ENCODE data around the gene FLT3LG. TPM values are rescaled to one million over a fixed set of nuclear protein-coding genes. Genes with fewer than 3 reads are reported as not detected.
"Not testable (repeated sequence)": the region's sequence is repeated elsewhere in the genome, so short reads cannot be mapped to it uniquely, and the experiment has no call there.

FLT3LG gene
- total RNA-seq, 1 donor from 2014 or later: 5.9 TPM

DNA sequence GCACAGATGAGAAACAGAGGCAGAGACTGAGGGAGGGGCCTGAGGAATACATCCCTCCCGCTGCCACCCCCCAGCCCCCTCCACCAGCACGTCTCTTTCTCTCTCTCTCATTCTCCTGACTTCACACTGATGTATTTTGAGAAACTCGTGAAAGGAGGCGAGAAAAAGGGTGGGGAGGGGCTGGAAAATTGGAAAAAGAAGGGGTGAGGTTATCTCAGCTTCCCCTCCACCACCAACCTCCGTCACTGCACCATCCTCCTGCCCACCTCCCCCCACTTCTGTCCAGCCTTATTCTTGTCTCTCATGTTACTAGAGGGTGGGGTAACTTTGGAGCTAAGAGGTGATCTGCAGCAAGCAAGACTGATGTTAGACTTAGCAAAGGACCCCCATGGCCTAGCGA lies 34.2 kb upstream of the FLT3LG start:
- no peak for DNase-seq

DNA sequence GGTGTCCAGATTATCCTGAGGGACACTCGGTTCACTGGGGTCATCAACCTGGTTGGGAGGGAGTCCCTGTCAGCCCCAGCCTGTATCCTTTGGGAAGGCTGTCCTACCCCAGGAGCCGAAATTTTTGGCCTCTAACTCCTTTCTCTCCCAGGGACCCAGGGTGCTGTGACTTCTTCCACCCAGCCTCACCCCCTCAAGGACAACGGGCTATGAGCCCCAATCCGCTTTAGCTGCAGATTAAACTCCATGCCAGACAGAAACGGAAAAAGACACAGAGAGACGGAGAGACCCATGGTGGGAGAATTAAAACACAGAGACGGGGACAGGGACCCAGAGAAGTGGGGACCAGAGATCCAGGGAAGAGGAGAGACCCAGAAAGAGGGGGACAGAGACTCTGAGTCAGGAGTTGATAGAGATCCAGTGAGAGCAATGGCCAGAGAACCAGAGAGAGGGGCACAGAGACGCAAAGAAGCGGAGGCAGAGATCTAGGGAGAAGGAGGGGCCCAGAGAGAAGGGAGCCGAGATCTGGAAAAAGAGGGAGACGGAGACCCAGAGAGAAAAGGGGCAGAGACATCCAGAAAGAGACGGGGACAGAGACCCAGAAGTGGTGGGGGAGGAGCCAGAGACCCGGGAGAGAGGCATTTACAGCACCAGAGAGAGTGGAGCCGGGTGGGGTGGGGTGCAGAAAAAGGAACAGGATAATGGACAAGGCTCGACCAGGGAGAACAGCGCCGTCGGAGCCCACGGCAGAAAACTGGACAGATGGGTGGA lies 33.4 kb upstream of the FLT3LG start:
- no peak for ATAC-seq
- no peak for DNase-seq
- intact Hi-C loops (cut with micrococcal nuclease): loop anchor here (5.0 kb wide), 1 partner anchor 48 kb away; no protein-coding TSS in a partner anchor

More for the DNA sequence above, 34.2 kb upstream of the FLT3LG start:
- intact Hi-C loops (cut with micrococcal nuclease): loop anchor here (5.0 kb wide), 1 partner anchor 48 kb away; no protein-coding TSS in a partner anchor
- ATAC-seq: no peak

DNA sequence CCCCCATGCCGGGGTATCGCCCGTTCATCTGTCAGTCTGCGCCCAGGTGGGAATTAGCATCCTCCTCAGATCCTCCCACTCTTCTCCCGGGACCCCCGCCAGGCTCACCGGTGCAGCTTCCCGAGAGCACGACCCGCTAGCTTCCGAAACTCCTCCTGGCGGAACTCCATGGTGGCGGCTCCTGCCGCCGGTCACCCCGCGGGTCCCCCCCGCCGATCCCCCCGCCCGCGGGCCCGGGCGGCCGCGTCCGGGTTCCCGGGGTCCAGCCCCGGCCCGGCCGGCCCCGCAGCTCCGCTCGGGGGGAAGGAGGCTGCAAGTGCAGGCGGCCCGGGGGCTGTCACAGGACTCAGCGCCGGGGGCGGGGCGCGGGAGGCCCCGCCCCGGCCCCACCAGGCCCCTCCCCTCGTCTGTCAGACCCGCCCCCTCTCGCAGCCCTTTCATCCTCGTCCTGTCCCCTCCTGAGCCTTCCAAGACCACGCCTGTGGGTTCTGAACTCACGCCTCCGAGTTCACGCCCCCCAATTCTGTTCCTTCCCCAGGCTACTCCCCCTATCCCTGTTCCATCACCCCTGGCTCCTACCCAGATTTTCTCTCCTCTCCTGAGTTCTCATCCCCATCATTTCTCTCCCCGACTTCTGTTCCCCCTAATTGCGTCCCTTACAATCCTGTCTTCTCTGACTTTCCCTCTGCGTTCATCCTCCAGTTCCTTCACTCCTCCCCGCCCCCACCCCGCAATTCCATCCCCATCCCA lies 32.6 kb upstream of the FLT3LG start, which contains the start of gene SLC17A7:
Gene SLC17A7 (minus strand): TSS at position 318 of the 750 bp plus-strand sequence. CDS start 148 bp downstream, at position 170.
- ATAC-seq (peak; percentile 10), DNase-seq (peak; percentile 70)
- intact Hi-C loops (cut with micrococcal nuclease): loop anchor here (5.0 kb wide), 1 partner anchor 49 kb away; no protein-coding TSS in a partner anchor

DNA sequence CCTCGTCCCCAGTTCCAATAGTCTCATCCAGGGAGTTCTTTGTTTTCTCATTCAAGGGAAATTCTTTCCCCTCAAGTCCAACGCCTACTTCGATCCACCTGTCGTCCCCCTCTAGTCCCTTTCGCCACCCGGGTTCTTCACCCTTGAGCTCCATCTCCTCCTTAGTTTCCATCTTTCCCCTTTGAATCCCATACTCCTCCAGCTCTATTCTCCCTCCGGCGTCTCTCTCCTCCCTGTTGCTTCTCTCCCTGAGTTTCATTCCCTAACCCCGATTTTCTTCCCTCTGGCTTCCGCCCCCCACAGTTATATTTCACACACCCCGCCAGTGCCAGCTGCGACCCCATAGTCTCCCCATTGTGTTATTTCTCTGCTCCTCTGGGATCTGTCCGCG lies 32.1 kb upstream of the FLT3LG start:
- DNase-seq (no peak), ATAC-seq (no peak)
- intact Hi-C loops (cut with micrococcal nuclease): loop anchor here (5.0 kb wide), 1 partner anchor 50 kb away; no protein-coding TSS in a partner anchor

DNA sequence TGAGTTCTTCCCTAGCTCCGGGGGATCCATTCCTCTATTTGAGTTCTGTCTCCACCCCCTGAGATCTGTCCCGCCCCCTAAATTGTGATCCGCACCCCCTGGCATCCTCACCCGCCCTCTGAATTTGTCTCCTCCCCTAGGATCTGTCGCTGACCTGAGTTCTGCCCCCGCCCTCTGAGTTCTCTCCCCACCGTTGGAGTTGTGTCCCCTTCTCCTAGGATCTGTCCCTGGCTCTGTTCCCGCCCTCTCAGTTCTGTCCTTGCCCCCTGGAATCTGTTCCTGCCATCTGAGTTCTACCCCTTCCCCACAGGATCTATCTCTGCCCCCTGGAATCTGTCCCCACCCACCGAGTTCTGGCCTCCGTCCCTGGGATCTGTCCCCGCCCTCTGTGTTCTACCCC lies 31.7 kb upstream of the FLT3LG start:
- intact Hi-C loops (cut with micrococcal nuclease): loop anchor here (5.0 kb wide), 1 partner anchor 50 kb away; no protein-coding TSS in a partner anchor
- DNase-seq (no peak), ATAC-seq (peak; percentile 5)

DNA sequence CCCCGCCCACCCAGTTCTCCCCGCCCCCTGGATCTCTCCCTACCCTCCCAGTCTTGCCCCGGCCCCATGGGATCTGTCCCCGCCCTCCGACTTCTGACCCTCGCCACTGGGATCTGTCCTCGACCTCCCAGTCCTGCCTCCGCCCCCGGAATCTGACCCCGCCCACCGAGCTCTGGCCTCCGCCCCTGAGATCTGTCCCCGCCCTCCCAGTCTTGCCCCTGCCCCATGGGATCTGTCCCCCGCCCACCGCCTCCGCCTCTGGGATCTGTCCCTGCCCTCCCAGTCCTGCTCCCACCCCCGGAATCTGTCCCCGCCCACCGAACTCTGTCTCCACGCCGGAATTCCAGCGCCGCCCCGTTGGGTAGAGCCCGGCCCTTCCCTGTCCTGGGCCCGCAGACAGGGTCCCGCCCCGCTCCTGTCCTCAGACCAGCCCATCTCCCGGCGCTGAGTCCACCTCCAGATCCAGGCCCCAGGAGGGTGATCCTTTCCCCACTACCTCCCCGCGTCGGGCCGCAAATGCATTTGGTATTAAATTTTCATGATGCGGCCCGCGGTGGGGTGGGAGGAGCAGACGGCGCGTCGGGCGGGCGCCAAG lies 31.1 kb upstream of the FLT3LG start:
- intact Hi-C loops (cut with micrococcal nuclease): loop anchor here (5.0 kb wide), 1 partner anchor 51 kb away; no protein-coding TSS in a partner anchor
- DNase-seq (peak; percentile 96), ATAC-seq (peak; percentile 85)

DNA sequence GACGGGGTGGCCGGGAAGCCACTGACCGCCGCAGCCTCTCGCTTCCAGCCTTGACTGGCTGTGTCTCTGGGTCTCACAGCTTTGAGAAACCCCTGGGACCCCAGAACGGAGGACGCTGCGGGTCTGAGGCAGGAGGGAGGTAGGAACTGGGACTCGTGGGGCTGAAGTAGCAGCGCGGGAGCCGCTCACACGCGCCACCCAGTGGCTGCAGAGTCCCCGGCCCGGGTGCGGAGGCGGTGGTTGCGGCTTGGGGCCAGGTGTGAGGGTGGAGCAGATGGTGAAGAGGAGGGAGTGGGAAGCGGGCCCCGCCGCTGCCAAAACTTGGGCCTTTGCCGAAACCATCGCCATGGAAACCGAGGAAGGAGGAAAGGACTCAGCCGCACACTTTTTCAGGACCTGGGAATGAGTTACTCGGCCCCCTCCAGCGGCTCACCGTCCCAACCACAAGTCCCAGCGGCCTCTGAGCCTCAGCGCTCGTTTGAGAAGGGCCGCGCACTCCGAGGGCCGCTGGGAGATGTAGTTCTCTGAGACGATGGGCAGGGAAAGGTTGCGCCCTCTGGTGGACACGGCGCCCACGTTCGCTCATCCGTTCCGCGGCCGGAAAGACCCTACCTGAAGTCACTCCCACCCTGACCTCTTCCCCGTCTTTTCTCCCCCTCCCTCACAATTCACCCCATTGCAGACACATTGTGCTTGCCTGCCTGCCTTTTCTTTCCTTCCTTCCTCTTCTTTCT lies 30.5 kb upstream of the FLT3LG start:
- intact Hi-C loops (cut with micrococcal nuclease): loop anchor here (5.0 kb wide), 1 partner anchor 51 kb away; no protein-coding TSS in a partner anchor
- ATAC-seq (peak; percentile 87), DNase-seq (peak; percentile 96)

DNA sequence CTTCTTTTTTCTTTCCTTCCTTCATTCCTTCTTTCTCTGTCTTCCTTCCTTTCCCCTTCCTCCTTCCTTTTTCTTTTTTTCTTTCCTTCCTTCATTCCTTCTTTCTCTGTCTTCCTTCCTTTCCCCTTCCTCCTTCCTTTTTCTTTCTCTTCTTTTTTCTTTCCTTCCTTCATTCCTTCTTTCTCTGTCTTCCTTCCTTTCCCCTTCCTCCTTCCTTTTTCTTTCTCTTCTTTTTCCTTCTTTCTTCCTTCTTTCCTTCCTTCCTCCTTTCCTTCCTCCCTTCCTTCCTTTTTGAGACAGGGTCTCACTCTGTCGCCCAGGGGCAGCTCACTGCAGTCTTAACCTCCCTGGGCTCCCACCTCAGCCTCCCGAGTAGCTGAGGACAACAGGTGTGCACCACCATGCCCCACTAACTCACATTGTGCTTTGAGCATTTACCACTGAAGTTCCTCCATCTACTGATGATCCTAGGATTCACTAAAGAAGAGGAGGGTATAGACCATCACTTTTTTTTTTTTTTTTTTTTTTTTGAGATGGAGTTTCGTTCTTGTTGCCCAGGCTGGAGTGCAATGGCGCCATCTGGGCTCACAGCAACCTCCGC lies 29.8 kb upstream of the FLT3LG start:
- intact Hi-C loops (cut with micrococcal nuclease): loop anchor here (5.0 kb wide), 1 partner anchor 52 kb away; no protein-coding TSS in a partner anchor
- ATAC-seq, DNase-seq: not testable (repeated sequence)

DNA sequence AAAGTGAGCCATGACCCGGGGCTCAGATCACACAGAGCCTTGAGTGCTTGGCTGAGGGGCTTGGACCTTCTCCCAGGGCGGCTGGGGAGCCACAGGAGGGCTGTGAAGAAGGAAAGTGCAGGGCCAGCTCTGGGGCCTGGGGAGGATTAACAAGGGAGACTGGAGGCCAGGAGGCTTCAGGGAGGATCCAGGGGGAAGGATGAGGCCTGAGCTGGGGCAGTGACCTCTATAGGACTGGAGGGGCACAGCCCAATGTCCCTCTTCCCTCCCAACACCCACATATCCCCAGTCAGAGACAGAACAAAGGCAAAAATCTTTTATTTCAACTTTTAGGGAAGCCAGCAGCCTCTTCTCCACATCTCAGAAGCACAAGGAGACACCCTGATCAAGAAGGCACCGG lies 28.0 kb upstream of the FLT3LG start:
- ATAC-seq: no peak
- intact Hi-C loops (cut with micrococcal nuclease): no loop called here
- no peak for DNase-seq

DNA sequence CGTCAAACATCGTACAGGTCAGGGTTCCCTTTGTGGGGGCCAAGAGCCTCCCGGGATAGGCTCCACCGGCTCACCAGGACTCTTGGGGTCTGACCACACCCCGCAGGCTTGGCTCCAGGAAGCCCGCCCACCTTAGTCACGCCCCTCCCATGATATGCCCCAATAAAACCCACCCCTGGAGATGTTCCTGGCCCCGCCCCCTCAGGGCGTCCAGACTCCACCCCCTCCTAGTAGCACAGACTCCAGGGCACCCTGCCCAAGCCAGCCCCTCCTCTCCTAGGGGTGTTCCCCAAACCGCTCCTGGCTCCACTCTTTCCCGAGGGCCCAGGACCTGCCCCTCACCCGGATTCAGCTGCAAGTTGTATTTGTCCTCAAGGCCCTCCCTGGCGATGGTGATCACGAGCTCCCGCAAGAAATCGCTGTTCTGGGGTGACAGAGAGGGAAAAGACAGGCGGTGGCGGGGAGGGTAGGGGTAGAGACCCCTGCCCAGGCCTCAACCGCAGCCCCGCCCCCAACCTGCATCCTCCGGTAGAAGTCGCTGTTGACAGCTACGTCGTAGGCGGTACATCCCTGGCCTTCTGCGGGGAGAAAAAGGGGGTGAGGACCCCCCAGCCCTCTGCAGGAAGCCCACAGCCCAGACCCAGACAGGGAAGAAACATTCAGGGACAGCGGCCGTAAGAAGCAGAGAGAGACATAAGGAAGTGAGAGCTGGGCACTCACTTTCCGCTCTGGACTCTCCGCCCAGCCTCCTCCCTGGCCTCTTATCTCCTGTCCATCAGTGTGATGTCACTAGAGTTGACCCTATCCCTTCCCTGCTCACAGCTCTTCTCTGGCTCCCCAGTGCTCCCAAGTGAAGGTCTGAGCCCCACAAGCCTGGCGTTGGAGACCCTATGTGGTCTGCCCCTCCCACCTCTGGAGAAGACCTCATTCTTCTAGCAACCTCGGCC lies 26.3 kb upstream of the FLT3LG start:
- ATAC-seq (no peak), DNase-seq (peak; percentile 62)
- intact Hi-C loops (cut with micrococcal nuclease): no loop called here

DNA sequence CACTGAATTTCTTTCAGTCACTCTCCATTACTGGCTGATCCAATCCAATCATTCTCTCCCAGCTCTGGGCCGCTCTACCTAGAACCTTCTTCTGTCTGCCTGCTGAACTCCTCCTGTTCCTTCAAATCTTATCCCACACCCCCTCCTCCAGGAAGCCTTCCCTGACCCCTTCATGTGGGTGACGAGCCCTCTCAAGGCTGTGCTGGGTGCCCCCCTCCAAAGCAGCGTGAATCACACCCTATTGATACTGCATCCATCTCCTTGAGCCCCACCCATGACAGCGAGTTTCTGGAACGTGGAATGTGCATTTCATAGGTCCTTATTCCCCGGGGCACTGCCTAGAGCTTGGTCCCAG lies 25.6 kb upstream of the FLT3LG start:
- intact Hi-C loops (cut with micrococcal nuclease): no loop called here
- ATAC-seq: no peak
- DNase-seq: no peak

DNA sequence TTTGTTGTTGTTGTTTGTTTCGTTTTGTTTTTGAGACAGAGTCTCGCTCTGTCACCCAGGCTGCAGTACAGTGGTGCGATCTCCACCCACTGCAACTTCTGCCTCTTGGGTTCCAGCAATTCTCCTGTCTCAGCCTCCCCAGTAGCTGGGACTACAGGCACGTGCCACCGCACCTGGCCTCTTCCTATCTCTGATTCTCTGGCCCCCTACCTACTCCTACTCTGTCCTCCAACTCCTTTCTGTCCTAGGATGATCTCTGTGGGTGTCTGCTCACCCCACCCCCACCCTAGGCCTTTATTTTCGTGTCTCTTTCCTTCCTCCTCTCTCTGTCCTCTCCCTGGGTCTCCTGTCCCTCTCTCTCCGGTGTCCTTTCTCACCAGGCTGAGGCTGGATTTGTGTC lies 23.6 kb upstream of the FLT3LG start:
- intact Hi-C loops (cut with micrococcal nuclease): no loop called here
- DNase-seq (no peak), ATAC-seq (no peak)

DNA sequence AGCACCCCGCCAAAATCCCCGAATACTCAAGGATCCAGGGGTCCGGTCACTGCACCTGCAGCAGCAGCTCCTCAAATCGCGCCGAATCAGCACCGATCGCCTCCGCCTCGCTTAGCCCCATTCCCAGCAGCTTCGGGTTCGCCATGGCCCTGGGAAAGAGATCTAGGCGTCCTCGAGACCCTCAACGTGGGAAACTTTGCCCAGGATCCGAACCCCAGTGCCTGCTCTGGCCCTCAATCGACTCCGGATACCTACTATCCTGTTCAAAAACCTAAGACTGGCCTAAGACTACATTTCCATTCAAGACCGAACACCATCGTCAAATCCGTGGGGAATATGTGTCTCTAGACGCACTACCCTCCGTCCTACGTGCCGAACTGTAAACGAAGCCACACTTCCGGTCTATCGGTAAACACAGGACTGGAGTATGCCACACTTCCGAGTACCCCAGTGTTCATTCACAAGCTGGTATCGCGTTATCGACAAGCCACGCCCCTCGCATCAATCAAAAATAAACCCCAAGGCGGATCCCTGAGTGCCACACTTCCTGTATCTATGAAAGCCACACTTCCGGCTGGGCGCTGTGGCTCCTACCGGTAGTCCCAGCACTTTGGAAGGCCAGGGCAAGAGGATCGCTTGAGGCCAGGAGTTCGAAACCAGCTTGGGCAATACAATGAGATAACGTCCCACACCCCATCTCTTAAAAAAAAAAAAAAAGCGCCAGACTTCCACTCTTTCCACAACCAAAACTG lies 22.4 kb upstream of the FLT3LG start, which contains the start of gene PIH1D1:
Gene PIH1D1 (minus strand): TSS at position 385 of the 752 bp plus-strand sequence. CDS start 240 bp downstream, at position 145.
- intact Hi-C loops (cut with micrococcal nuclease): no loop called here
- ATAC-seq: peak; percentile 75
- DNase-seq: peak; percentile 94

DNA sequence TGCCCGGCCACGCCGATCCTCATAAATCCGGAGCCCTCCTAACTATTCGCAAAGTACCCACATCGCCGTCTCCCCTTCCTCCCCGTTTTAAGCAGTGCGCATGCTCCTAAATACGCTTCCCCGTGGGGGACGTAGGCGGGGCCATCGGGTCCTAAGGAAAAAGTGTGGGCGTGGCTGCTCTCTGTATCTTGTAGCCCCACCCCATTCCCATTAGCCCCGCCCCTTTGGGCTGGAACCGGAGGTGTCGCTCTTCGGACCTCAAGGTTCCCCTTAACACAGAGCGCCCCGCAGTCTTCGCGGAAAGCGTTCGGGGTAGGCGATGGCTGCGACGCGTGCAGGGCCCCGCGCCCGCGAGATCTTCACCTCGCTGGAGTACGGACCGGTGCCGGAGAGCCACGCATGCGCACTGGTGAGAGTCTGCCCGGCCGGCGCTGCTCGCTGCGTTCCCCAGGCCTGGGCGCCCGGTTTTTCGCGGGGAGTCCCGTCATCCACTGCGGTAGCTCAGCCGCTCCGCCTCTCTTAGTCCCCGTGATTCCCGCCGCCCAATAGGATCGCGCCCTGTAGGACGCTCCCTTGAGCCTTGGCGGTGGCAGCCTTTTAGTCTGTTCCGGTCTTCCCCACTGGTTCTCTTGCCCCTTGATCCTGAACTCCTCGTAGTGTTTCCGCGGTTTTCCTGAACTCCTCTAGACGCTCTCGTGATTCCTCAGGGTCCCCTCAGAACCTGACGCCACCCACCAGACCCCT lies 20.8 kb upstream of the FLT3LG start, which contains the start of gene ALDH16A1:
Gene ALDH16A1 (plus strand): TSS at position 213 of the 744 bp plus-strand sequence. CDS start 107 bp downstream, at position 320.
- DNase-seq (peak; percentile 98), ATAC-seq (peak; percentile 91)
- intact Hi-C loops (cut with micrococcal nuclease): no loop called here

DNA sequence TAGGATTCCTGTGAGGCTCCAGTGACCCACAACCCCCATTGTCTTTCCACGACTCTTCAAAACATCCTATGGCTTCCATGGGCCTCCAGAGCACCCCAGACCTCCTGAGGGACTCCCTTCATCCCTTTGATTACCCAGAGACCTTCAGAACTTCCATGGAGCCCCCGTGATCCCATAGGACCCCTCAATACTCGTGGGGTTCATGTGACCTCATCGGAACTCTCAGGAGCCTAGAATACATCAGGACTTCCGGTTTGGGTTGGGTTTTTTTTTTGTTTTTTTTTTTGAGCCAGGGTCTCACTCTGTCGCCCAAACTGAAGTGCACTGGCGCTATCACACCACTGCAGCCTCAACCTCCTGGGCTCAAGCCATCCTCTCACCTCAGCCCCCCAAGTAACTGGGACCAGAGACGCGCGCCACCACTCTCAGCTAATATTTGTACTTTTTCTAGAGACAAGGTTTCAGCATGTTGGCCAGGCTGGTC lies 20.2 kb upstream of the FLT3LG start:
- intact Hi-C loops (cut with micrococcal nuclease): no loop called here

DNA sequence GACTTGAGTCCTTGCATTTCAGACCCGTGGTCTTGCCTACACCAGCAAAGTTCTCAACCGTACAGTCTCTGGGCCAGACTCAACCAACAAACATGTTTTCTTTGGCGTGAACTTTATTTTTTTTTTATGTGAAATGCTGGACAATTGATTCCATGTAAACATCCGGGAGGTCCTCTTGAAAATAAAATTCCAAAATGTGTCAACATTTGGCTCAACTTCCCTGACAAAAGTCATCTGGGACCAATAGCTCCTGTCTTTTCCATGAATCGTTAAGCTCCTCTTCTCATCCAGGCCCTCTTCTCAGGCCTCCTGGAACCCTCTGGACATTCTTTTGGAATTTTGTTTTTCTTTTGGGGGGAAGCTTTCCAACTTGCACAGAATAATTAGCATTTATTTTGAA lies 18.2 kb upstream of the FLT3LG start:
- intact Hi-C loops (cut with micrococcal nuclease): no loop called here
- no peak for DNase-seq
- no peak for ATAC-seq

More for the DNA sequence above, 20.2 kb upstream of the FLT3LG start:
- ATAC-seq: no peak
- DNase-seq: no peak

All from left ventricle myocardium superior (tissue), 1 donor.